ENCODE measurements around the gene LRTM2. TPM values are rescaled to one million over a fixed set of nuclear protein-coding genes. Genes with fewer than 3 reads are reported as not detected.

Gene LRTM2
- total and polyA plus RNA-seq, 2 of the 4 experiments (the other 2 are of a cell fraction) = not detected

GRCh38 chr12:1838994-1839365 lies 18.6 kb downstream of the LRTM2 start:
- Histone ChIP-seq H3K56ac (ENCODE audit: extremely low read depth, insufficient read depth, low read length) (no peak overlapping the region), H4K20me1 (ENCODE audit: insufficient read depth, low read length) (no peaks in the 10 kb centered on the region), H3K23ac (ENCODE audit: low read depth, low read length) (no peak overlapping the region), H2AK5ac (ENCODE audit: low read depth, low read length) (no peak overlapping the region), H2BK15ac (ENCODE audit: low read depth, low read length) (no peak overlapping the region), H3K27ac (ENCODE audit: insufficient read depth, low read length) (no peak overlapping the region), H4K5ac (ENCODE audit: low read depth, low read length) (no peak overlapping the region), H2AK9ac (replicated peaks; ENCODE audit: low read depth, low read length, poor library complexity) (no peak overlapping the region), H3K4me3 (ENCODE audit: insufficient read depth, low read depth, low read length) (no peak overlapping the region), H2BK5ac (ENCODE audit: low read depth, low read length, poor library complexity, severe bottlenecking) (no peak overlapping the region), H2AFZ (replicated peaks; ENCODE audit: low read length, poor library complexity) (no peak overlapping the region), H3K36me3 (ENCODE audit: control insufficient read depth, insufficient read depth, low read length) (no peaks in the 10 kb centered on the region), H3K4me1 (ENCODE audit: control insufficient read depth, insufficient read depth, low read length) (no peaks in the 10 kb centered on the region), H3K4me2 (ENCODE audit: low read depth, low read length) (no peak overlapping the region), H3K9me1 (ENCODE audit: insufficient read depth, low read length) (no peaks in the 10 kb centered on the region), H3K9ac (ENCODE audit: low read depth, low read length) (no peak overlapping the region), H3K27me3 (ENCODE audit: control insufficient read depth, insufficient read depth, low read length) (peaks cover 54% of the 10 kb centered on the region), H2BK120ac (ENCODE audit: low read depth, low read length) (no peak overlapping the region), H2BK20ac (ENCODE audit: low read depth, low read length) (no peak overlapping the region), H4K91ac (ENCODE audit: insufficient read depth, low read depth, low read length) (no peak overlapping the region), H4K8ac (ENCODE audit: low read depth in 2 of 2, low read length in 2 of 2) (no peak overlapping the region), H3K4ac (ENCODE audit: low read depth, low read length) (no peak overlapping the region), H3K79me1 (ENCODE audit: low read depth in 1 of 2, low read length in 2 of 2) (no peaks in the 10 kb centered on the region), H3K18ac (ENCODE audit: low read depth, low read length) (no peak overlapping the region), H3K9me3 (ENCODE audit: control insufficient read depth, insufficient read depth, low read length) (no peaks in the 10 kb centered on the region), H3K14ac (replicated peaks; ENCODE audit: low read depth, low read length) (no peak overlapping the region)
- 79% methylated on average over 9 of the region's 15 CpGs; no CpG with 5 or more reads in 1 of the 2 experiments for WGBS, 2 experiments (ENCODE audit: extremely low coverage in 2 of 2, insufficient read length in 1 of 2)
- no TSS peak for BruUV-seq (replicated peaks)
- DNase-seq (no peak), ATAC-seq (ENCODE audit: low read depth) (no peak)
- dilution Hi-C loops (cut with HindIII; ENCODE audit: low sequenced_read_pairs, unreplicated experiment) (no loop called here), in situ Hi-C loops (cut with MboI; ENCODE audit: low sequenced_read_pairs) (no loop called here), intact Hi-C loops (cut with micrococcal nuclease) (no loop called here)
- CTCF ChIA-PET = interaction anchor here (1.1 kb wide), 1 partner anchor 101 kb away, joined by 3 read pairs; no protein-coding TSS in a partner anchor
- TF ChIP-seq BHLHE40 (IDR thresholded peaks at IDR 0.05; ENCODE audit: low read depth, low read length) (no peak), ELK1 (IDR thresholded peaks at IDR 0.05; ENCODE audit: borderline replicate concordance, low read depth, low read length) (no peak), SMC3 (IDR thresholded peaks at IDR 0.05; ENCODE audit: low read depth, low read length) (no peak), RAD21 (IDR thresholded peaks at IDR 0.05; ENCODE audit: low read length) (no peak)
- POLR2A ChIA-PET (ENCODE audit: unreplicated experiment) = no interaction called here

Data from IMR-90 (cell line).